GM19043 (cell line): ENCODE measurements around the gene BRSK1.

Experiments used
- ATAC-seq: cut with Tn5 transposase; IDR thresholded peaks from one replicate; pipeline ENCODE4 v1.9.1; 2021; ENCODE audit warnings: low read depth; ENCODE audit not compliant: unreplicated experiment

The BRSK1 gene

DNA sequence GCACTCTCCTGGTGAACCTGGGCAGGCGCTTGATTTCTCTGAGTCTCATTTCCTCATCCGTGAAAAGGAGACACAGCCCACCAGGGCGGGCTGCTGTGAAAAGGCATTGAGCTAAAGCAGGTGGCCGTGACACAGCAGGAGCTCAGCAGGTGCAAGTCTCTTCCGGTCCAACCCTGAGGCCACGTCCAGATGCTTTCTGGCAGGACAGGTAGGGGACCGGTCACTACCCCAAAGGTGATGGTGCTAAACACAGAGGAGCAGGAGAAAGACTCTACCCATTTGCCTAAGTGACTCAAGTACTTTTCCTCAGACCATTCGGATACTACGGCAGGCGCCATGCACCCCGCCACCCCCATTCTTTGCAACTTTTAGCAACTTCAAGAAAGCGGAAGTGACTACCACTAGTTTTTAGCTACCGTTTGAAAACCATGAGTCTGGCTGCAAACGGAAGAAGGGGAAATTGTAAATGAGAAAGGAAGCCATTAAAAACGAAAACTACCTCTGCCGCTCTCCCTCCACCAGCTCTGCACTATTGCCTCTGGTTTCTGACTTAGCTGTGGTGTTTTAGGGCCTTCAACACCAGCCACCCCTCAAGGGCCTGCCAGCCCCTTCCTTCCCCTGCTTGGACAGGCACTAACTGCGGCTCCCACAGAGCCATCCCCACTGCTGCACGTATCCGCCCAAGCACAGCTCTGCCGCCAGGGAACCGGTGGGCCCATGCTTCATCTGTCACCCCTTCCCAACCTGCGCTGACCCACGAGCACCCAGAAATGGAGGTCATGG, 29.8 kb upstream of the BRSK1 start:
- peak; percentile 66 for ATAC-seq

DNA sequence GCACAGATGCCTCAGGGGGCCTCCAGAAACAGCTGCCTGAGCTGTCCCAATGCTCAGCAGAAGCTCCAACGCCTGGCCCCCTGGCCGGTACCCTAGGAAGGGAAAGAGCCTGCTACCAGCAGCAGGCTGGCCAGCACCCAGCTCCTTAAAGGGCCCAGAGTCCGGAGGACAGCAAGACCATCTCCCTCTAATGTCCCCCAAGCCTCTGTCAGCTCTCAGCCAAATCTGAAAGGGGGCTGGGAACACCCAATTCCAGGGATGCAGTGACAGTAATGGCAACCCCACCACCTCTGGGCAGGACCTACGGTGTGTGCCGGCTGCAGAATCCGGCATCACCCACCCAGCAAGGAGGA, 29.2 kb upstream of the BRSK1 start:
- no peak for ATAC-seq

DNA sequence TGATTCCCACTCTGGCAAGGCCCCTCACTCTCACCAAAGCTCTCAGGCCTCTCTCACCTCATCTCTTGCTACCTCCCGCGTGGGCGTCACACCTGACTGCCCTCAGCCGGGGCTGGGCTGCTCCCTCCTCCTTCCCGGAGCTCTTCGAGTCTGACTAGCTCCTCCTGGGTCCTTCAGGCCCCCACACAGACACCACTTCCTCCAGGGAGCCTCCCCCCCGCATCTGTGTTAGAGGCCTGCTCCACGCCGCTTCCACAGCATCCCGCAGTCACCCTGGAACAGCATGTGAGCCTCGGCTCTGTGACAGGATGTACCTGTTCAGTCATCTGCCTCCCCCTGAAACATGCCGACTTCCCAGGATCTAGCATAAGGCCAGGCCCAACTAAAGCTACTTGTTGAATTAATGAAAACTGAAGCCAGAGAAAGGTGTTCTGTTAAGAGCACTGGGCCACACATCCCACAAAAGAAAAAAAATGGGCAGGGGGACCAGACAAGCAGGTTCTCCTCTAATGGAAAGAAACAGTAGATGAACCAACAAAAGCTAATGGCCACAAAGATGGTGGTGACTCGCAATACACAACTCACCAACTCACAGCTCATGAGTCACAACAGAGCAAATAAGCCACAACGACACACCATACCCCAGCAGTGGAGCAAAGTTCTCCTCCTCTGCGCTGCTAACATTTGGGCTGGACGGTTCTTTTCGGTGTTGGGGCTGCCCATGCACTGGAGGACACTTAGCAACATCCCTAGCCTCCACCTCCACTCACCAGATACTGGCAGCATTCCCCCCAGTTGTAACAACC, 28.0 kb upstream of the BRSK1 start:
- ATAC-seq = no peak

DNA sequence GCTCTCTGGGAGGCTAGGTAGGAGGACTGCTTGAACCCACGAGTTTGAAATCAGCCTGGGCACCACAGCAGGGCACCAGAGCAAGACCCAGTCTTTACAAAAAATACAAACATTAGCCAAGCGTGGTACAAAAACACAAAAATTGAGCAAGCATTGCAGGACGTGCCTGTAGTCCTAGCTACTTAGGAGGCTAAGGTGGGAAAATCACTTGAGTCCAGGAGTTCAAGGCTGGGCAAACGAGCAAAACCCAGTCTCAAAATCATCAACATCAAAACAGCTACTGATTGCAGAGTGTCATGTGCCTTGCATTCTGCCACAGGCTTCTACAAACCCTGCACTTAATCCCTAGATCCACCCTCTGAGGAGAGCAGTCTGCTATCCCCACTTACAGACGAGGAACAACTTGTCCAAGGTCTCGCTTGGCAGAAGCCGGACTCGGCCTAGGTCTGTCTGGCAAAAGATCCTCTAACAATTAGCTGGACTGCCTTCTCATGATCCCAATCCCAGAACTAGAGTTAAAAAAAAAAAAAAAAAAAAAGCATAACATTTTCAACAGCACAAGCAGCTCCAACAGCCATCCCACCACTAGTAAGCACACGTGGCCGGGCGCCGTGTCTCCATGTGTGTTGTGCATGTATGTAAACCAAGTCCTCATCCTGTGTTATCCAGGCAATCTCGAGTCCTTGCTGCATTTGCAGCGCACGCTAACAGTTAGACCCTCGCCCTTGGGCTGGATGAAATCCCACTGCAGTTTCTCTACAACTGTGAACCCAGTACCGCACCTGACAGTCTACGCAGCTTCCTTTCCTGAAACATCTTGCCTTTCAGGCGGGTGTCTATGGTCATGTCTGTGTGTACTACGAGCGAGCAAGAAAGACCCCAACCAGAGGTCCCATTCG, 27.0 kb upstream of the BRSK1 start:
- ATAC-seq = no peak

DNA sequence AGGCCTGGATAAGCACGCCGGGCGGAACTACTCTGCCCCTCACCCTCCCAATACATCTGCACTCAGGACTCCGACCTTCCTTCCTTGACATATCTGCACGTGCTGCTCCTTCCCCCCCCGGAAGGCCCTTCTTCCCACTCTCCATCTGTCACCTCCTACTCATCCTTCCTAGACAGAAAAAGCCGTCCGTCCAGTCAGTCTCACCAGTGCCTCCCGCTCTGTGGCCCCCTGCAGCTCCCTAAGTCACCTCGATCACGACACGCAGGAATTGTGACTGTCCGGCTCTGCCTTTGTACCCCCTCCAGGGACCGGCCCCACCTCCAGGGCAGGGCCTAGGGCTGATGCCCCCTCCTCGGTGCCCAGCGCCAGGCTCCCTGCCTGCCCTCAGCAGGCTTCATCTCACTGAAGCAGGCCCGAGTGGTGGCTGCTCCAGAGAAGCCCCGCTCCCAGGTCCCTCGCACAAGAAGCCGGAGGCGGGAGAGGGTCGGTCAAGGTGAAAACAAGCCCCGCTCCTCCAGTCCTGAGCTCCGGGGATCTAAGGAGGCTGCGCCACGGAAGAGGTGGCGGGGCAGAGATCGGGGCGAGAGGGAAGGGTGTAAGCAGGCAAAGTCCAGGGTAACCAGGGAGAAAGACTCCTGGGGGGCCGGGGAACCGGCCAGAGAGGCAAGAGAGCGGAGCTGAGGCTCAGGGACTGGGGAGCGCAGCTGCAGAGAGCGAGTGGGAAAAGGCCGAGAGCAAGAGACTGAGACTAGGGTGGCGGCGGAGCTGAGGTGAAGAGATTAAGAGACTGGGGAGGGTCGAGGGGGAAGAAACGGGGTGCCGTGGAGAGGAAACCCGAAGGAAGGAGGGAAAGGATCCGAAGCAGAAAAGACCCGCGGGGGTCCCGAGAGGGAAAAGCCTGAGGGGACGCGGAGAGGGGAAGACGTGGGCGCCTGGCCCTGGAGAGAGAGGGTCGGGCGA, 26.1 kb upstream of the BRSK1 start:
- no peak for ATAC-seq

DNA sequence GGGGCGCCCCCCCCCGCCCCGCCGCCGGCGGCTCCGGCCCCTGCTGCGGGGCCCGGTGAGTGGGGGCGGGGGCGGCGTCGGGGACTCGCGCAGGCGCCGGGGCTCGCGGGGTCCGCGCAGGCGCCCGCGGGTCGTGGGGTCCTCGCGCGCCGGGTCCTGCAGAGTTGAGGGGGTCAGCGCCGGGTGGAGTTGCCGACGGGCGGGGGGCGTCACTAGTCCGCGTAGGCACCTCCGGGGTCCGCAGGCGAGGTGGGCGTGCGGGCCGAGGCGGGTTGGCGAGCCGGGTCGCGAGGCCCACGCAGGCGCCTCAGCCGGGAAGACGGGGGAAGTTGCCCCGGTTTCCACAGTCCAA, 25.3 kb upstream of the BRSK1 start:
- no peak for ATAC-seq

DNA sequence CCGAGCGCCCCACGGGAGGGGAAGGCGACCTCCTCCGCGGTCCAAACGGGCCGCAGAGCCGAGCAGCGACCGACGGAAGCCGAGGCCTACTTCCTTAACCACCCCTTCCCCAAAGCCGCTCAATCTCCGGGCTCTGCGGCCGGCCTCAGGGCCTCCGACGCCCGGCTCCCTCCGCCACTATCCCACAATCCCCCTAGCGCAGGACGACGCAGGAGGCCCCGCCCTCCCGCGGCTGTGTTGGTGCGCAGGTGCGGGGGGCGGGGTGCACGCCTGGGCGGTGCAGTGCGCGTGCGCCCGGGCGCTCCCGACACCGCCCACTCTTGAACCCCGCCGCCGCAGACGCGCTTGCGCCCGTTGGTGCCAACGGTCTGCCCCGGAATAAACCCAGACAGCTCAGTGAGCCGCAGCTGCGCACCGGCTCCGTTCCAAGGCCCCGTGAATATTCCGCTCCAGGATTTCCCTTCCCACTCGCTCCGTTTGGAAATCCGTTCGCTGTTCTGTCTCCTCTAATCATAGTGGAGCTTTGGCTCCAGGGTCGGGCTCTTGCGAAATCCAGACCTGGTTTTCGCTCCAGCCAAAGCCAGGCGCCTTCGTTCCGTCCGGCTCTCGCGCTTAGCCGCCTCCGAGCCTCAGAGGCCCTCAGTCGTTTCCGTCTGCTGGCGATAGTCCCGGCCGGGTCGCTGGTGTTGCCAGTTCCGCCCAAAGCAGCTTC, 24.8 kb upstream of the BRSK1 start, which contains the start of gene PPP6R1:
Gene PPP6R1, minus strand, starts transcription at position 190 of the 712 bp plus-strand sequence. CDS start 11,914 bp downstream, outside the sequence.
- ATAC-seq = peak; percentile 56

DNA sequence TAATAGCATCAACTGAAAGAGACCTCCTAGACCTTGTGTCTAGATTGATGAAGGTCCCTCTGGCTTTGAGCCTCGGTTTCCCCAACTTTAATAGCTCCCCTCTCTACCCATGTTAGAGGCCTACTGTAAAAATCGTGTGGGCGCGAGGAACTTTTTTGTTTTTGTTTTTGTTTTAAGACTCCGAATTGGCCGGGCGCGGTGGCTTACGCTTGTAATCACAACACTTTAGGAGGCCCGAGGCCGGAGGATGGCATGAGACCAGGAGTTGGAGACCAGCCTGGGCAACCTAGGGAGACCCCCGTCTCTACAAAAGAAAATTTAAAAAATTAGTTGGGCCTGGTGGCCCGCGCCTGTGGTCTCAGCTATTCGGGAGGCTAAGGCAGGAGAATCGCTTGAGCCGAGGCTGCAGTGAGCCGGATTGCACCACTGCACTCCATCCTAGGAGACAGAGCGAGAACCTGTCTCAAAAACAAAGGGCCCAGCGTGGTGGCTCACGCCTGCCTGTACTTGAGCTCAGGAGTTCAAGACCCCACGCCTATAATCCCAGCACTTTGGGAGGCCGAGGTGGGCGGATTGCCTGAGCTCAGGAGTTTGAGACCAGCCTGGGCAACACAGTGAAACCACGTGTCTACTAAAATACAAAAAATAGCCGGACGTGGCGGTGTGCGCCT, 24.1 kb upstream of the BRSK1 start:
- no peak for ATAC-seq

DNA sequence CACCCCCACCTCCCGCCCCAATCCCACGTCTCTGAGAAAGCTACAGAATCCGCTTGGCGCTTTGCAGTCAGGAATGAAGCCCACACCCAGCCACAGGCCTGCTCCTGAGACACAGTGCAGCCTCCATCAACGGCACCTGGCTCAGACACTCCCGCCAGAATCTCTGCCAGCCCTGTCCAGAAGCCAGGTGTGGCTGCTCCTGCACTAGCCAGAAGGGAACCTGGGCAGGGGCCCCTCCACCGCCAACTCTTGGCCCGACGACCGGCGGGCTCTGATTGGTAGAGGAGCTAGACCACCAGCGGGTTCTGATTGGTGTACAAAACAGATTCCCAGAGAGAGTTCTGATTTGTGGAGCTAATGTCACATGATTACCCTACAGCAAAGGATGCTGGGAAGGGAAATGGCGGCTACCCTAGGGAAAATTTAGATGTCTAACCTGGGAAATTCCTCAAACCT, 22.1 kb upstream of the BRSK1 start:
- ATAC-seq = no peak

DNA sequence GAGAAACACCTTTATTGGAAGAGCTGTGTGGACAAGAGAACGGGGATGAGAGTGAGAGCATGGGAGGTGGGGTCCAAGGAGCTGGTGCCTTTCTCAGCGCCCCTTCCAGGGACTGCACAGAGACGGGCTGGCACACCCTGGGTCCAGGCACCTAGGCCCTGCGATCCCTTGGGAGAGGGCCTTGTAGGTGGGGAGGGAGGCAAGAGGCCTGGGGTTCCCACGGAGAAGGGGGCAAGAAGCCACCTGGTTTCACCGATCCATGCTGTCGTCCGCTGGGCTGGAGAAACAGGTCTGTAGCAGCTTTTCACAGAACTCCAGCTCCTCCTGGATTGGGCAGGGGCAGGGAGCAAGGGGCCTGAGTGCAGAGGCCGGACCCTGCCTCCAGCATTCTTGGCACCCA, 21.4 kb upstream of the BRSK1 start:
- ATAC-seq = no peak

DNA sequence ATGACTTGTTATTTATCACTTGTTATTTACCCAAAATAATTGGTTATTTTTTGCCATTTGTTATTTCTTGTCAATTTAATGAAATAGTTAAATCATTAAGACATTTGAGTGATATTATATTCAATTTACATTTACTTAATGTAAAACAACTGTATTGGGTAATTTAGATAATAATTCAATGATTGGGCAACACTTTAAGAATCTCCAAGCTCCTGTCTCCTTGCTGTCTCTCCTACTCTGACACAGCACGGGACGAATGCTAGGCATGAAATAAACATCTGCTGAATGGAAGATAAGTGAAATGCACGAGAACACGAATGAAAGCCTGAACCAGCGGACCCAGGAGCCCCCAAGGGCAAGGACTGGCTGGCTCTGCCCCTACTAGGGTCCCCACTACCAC, 19.3 kb upstream of the BRSK1 start:
- no peak for ATAC-seq

DNA sequence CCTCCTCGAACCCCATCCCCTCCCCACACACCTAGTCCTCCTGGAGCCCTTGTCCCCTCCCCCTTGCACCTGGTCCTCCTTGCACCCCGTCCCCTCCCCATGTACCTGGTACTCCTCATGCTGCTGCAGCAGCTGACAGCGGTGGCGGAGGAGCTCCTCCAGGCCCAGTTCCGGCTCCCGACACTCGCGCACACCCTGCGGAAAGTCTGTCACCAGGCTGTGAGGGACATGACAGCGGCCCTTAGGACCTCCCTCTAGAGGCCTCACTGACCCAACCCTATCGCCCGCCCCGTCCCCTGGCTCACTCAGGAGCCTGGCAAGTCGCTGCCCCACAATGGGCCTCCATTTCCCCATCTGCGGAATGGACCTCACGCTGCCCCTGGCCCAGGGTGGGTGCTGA, 18.6 kb upstream of the BRSK1 start:
- ATAC-seq = no peak

DNA sequence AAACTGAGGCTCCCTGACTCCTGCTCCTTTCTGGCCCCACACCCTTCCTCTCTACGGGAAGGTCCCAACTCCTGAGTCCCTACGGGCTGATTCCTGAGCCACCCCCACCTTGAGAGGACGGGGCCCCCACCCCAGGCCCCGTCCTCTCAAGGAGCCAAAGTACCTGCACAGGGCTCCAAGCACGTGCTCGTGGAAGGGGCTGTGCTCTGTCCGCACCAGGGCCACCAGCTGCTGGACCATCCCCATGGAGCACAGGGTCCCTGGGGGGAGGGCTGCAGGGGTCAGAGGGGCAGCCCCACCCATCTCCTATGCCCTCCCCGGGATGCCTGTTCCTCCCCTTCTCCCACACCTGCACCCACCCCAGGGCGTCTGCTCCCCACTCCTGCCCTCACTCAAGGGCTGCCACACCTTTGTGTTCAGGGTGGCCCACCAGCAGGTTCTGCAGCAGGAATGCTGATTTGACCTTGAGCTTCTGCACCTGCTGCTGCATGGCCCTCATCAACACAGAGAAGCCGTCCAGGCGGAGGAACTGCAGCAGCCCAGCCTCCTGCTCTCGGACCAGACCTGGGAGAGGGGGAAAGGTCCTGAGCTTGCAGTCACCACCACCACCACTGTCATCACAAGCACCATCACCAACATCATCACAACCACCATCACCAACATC, 17.9 kb upstream of the BRSK1 start:
- no peak for ATAC-seq

DNA sequence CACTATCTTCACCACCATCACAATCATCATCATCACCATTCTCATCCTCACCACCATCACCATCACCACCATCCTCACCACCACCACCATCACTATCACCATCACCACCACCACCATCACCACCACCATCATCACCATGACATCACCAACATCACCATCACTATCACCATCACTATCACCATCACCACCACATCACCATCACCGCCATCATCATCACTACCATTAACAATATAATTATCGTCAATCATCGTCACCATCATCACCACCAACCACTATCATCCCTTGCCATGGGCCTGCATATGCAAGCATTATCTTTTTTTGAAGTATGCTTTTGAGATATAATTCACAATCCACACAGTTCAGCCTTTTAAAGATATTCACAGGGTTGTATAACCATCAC, 17.4 kb upstream of the BRSK1 start:
- no peak for ATAC-seq

DNA sequence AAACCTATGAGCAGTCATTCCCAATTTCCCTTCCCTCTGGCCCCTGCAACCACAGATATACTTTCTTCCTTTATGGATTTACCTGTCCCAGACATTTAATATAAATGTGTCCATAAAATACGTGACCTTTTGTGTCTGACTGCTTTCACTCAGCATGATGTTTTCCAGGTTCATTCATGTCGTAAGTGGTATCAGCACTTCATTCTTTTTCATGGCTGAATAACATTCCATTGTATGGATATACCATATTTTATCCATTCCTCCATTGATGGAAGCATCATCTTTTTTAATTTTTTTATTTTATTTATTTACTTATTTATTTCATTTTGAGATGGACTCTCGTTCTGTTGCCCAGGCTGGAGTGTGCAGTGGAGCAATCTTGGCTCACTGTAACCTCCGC, 17.0 kb upstream of the BRSK1 start:
- ATAC-seq = no peak

DNA sequence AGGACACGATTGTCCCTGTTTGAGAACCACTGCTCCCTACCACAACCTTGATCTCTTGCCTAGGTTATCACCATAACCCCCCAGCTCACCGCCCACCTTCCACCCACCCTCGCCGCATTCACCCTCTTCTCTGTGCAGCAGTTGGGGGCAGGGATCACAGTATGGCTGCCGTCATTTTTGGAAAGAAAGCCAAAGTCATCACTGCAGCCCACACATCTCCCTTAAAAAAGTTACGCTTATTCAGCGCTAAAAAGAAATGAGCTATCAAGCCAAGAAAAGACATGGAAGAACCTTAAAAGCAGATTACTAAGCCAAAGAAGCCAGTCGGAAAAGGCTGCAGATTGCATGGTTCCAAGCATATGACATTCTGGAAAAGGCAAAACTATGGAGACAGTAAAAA, 14.5 kb upstream of the BRSK1 start:
- ATAC-seq = no peak

DNA sequence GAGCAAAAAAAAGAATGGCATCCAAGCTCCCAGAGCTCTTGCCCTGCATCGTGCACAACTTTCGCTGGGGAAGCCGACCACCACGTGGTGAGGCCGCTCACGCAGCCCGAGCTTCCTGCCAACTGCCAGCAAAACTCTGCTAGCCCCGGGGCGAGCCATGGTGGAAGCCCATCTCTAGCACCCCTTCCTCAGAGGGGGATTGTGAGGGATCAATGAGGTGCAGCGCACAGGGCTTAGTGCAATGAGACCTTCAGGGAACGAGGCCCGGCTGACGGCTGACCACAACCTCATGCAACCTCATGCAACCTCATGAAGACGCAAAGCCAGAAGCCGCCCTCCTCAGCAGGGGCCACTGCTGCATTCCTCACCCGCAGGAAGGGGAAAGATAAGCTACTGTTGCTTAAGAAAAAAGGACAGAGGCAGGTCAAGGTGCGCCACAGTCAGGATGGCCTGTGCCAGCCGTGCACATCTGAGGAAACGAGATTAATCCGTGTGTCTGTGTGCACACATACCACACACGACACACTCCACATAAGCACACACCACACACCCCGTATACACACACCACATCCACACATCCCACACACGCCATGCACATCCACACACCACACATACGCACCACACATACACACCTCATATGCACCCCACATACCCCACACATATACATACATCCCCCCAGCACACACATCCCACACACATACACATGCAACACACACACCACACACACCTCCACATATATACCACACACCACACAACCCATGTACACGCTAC, 13.4 kb upstream of the BRSK1 start:
- ATAC-seq = no peak
